GM19468 (cell line): ENCODE data around the gene SEPTIN2.
"Not testable (repeated sequence)": the region's sequence is repeated elsewhere in the genome, so short reads cannot be mapped to it uniquely, and the experiment has no call there.

Experiments
- ATAC-seq: cut with Tn5 transposase; IDR thresholded peaks from one replicate; pipeline ENCODE4 v1.9.1; 2021; ENCODE audit warnings: mild to moderate bottlenecking, moderate library complexity, moderate number of reproducible peaks; ENCODE audit not compliant: unreplicated experiment; ENCODE audit errors: extremely low read depth

The SEPTIN2 gene

DNA sequence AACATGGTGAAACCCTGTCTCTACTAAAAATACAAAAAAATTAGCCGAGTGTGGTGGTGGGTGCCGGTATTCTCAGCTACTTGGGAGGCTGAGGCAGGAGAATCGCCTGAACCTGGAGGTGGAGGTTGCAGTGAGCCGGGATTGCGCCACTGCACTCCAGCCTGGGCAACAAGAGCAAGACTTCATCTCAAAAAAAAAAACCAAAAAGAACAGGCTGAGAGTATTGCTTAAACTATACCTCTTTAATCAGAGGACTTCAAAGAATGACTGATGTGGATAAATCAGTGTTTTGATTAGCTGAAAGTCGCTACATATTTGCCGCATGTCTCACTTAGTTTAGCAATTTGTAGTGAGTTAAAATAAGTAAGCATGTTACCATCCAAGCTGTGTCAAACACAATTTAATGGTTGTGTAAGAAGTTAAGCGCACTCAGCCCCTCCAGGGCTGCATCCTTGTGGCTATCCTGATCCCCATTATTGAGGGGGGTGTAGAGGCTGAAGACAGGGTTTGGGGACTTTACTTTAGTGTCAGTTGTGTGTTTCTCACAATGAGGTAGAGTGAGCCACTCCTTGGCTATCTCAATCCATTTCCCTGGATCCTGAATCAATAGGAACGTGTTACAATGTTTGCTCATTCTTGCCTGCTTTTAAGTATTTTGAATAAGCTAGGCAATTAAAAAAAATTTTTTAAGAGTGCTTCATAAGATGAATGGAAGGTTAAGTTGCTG lies 29.4 kb downstream of the SEPTIN2 start:
- no peak for ATAC-seq

DNA sequence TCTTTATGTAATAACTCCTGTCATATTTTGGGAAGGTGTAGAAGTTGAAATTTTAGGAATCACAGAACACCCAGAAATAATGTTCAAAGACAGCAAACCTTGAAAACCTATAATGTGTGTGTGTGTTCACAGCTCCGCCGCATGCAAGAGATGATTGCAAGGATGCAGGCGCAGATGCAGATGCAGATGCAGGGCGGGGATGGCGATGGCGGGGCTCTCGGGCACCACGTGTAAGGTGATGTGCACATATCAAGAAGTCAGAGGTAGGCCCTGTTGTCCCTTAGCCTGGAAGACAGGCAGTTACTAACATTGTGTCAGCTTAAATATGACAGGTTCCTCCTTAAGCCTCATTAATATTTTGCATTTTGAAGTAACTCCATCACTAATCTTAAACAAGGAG lies 34.2 kb downstream of the SEPTIN2 start:
- ATAC-seq = no peak

DNA sequence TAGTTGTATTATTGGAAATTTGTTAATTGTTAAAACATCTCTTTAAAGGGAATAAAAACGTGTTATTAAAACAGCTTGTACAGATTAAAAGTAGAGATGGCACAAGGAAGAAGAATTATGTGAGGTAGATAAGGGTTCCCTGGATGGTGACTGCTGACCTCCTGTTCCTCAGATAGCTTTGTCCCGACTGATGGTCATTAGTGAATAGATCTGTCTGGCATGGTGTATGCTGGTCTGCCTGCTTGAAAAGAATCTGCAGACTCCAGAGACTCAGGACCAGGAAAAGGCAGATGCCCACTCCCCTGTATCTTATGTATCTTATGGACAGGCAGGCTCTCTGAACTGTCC lies 34.8 kb downstream of the SEPTIN2 start:
- ATAC-seq = no peak

DNA sequence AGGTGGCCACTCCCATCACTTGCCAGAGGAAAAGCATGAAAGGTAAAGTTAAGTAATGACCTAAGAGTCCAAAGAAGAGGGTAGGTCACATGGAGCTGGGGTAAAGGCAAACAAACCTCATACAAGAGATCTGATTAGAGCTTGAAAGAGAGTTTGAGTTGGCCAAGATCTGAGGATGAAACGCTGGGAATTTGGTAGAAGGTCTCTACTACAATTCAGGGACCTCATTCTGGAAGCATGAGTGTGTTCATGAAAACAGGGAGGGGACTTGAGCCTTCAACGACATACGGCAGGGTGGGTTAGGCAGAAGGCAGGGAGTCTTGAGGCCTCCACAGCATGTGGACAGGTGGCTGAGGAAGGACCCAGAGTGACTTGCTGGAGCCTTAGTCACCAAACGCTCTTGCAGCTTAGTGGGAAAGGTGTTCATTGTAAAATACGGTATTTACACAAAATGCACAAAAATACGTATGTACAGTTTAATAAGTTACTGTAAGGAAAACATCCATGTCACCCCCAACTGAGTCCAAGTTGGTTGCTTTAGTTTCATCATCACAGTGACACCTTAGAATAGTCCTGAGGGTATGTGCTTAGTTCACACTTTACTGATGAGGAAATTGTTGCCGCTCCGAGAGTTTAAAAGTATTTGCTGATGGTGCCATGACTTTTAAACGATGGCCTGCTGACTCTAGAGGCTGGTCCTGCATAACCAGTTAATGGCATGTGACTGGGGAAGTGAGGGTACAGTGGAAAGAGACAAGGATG lies 35.3 kb downstream of the SEPTIN2 start:
- ATAC-seq = no peak

DNA sequence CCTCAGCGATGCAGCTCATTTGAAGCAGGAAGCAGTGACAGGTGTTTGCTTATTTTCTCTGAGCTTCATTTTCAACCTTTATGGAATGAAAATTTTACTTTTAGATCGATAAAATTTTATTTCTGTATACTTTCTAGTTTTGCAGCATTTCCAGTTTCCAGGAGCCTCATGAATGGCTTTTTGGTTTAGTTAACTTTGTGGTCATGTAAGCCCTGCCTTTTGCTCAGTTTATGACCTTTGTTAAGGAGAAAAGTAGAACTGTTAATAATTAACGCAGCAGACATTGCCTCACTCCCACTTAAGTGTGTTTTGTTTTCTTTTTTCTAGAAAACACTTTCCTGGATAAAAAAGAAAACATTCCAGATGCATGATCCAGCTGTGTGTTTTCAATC lies 35.9 kb downstream of the SEPTIN2 start:
- ATAC-seq = no peak

DNA sequence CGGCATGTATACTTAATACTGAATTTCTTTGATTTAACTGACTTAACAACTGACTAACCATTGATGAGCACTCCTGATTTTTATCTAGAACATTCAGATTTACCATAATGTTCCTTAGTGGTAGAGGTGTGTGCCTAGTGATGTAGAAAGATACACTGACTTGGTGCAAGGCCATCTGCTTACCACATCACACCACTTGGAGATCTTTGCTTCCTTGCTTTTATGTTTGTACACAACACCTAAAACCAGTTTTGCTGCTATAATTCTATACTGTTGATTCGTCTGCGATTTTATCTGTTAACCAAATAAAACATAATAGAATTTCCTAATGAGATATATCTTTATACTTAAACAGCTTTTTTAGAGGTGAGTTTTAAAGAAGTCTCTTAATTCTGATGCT lies 36.5 kb downstream of the SEPTIN2 start:
- no peak for ATAC-seq

DNA sequence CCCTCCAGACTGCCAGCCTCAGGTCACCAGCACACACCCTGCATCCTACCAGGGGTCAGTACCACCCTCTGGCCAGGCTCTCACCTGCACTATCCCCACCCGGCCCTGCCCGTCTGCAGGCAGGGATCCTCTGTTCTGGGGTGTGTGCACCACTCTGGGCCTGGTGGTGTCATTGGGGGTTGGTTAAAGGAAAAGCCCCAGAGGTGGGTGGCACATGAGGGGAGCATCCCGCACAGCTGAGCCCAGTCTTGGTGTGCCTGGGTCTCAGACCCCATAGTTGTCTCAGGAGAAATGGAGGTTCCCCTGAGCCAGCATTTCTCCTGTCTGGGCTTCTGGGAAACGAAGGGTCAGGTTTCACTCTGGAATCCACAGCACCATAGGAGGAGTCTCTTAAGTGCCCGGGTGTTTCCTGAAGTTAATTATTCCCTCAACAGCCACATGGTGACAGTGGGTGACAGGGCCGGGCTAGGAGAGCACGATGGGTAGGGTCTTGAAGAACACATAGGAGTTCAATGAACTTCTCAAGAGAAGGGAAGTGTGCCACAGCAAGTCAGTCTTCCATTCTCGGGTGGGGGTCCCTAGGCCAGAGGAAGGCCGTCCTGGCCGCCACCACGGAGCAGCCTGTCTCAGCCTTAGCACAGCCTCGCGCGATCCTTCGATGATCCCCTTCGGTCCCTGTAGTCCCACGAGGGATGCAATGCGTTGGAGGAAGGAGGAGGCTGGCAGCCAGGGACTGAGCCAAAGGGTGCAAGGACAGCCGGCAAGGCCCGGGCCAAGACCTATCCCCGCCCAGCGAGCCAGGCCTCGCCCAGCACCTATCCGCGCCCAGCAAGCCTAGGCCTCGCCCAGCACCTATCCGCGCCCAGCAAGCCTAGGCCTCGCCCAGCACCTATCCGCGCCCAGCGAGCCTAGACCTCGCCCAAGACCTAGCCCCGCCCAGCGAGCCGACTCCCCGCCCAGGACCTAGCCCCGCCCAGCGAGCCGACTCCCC lies 39.2 kb downstream of the SEPTIN2 start:
- ATAC-seq = no peak

- ATAC-seq = peak; percentile 68
Measured at GRCh38 chr2:241355983-241356870, 40.5 kb downstream of the SEPTIN2 start, which contains the start of gene FARP2. TSS of gene FARP2 (plus strand) at chr2:241356285. CDS start at chr2:241373108, 16,823 bp downstream.

DNA sequence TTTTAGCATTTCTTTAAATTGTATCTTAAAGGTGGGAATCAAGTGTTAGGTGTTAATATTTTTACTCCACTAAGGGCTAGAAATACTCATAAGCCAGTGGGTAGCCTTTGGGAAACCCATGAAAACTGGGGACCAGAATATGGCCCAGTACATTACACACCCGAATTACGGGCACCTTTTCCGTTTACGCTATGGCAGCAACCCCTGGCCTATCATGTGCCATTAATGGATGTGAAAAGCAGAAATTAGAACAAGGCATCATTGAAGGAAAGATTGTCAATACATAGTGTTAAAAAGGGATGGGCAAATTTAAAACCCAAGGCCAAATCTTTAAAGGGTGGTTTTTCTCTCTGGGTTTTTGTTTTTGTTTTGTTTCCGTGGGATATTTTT lies 41.1 kb downstream of the SEPTIN2 start:
- no peak for ATAC-seq

DNA sequence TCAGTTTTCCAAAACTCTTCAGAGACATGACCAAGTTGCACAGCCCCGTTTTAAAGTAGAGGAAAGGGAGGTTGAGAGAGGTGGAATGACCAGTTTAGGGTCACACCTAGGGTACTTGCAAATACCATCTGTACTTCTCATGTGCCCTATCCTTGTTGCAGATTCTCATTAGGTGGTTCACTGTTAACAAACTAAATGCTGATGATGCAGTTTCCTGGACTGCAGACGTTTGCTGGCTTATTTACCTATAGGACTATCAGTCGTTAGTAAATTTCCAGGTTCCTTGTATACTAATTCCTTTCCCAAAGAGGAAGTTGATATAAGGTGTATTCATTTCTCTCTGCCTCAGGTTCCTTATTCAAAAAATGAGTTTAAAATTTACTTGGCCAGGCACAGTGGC lies 41.8 kb downstream of the SEPTIN2 start:
- ATAC-seq = no peak

DNA sequence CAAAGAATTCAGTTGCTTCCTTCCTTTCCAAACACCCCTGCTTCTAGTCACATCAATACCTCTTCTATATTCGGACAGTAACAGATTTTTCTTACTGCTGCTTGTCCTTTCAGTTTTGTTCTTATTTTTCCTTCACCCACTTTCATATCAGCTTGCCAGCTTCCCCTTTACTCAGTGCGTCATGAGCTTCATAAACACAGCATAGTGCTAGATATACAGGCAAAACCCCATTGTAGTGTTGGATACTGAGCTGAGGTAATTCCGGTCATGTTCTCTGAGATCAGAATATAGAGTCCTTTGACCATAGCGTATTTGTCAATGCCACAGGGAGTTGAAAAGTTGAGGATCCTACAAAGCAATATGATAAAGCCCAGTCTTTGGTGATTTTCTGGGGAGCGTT lies 42.7 kb downstream of the SEPTIN2 start:
- no peak for ATAC-seq

DNA sequence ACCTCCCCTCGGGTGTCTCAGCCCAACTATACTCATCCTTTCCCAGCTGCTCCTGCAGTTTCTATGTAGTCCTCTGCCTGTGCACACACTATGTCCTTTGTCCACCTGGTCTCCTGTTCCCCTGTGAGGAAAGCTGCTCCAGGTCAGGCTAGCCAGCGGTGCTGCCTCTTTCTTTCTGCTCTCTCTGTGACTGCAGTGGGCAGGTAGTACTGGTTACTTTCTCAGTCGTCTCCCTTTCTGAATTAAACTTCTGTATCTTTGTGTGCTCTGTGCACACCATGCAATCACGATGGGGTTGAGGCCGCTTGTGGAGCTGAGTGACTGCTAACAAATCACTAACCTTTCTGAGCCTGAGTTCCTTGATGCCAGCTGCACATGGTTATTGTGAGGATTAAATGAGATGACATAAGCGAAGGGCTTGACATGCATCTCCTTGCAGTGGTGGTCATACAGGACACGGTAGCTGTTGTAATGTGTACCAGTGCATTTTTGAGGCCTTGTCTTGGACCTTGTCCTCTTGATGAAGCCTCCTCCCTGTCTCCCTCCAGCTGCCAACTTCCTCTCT lies 43.8 kb downstream of the SEPTIN2 start:
- ATAC-seq = no peak

- no peak for ATAC-seq
Measured at GRCh38 chr2:241363426-241363825, 47.7 kb downstream of the SEPTIN2 start.

DNA sequence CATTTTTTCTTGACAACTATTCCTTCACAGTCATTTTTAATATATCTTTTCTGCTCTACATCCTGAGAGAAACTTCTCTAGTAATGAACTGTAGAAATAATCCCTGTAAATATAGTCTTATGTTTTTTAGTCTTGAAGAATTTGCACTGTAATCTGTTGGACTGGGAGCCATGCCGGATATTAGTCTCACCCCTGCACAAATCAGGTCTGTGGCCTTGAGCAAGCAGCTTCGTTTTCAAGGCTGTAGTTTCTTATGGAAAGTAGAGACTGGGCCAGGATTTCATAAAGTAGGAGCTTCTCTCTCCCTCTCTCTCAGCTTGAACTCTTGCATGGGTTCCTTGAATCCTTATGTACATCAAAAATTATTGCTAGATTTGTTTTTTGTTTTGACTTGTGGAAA lies 49.1 kb downstream of the SEPTIN2 start:
- no peak for ATAC-seq

DNA sequence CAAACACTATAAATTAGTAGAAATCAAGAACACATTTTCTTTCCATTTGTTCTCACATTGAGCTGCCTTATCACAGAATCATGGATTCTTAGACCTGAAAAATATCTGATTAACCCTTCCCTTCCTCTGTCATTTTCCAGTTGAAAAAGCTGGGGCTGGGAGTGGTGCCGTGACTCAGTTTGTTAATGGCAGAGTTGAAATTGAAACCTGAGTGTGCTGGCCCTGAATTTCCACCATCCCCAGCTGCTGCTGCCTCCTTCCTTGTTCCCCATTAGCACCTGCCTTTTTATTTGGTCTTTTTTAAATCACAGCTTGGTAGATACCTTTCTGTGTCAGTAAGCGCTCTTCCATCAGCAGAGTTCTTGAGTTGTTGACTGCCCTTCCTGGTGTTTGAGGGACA lies 51.0 kb downstream of the SEPTIN2 start:
- no peak for ATAC-seq

GRCh38 chr2:241368643-241369042 lies 52.9 kb downstream of the SEPTIN2 start:
- ATAC-seq = no peak

- ATAC-seq = no peak
Measured at GRCh38 chr2:241372361-241372992, 56.8 kb downstream of the SEPTIN2 start.

GRCh38 chr2:241373446-241373845 lies 57.7 kb downstream of the SEPTIN2 start:
- ATAC-seq = no peak

DNA sequence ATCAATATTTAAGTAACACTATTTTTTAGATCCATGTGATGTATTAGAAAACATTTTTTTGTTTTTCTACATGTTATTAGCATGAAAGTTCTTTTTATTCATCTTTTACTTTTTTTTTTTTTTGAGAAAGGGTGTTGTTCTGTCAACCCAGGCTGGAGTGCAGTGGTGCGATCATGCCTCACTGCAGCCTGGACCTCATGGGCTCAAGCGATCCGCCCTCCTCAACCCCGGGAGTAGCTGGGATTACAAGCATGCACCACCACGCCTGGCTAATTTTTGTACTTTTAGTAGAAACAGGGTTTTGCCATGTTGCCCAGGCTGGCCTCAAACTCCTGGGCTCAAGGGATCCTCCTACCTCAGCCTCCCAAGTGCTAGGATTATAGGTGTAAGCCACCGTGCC lies 58.2 kb downstream of the SEPTIN2 start:
- ATAC-seq = not testable (repeated sequence)
